Stomach (tissue), 9 donors: ENCODE data around the gene SULF2. TPM values are rescaled to one million over a fixed set of nuclear protein-coding genes. Genes with fewer than 3 reads are reported as not detected.

Experiments
- DNase-seq, 2 donors: peaks; one replicate each; pipeline versions ENCODE4 v3.0.0 to v3.0.0-alpha.2; 2013 to 2019
- H3K27ac ChIP-seq, 5 donors: fragments of 200-600 bp in 4 of 5; sonication (generic) in 4 of 5; one replicate each; pipeline ENCODE4 v1.5.1; 2013 to 2019; ENCODE audit warnings: mild to moderate bottlenecking in 1 of 5, moderate library complexity in 1 of 5
- H3K27me3 ChIP-seq, 3 donors: fragments of 200-600 bp; sonication (generic); one replicate each; pipeline ENCODE4 v1.5.1; 2017 to 2019; ENCODE audit warnings: mixed run types in 1 of 3
- H3K36me3 ChIP-seq, 4 donors: fragments of 200-600 bp; sonication (generic); 1 replicate in 3 of 4; 2 replicates in 1 of 4; pipeline ENCODE4 v1.5.1; 2016 to 2019
- H3K4me1 ChIP-seq, 4 donors: fragments of 200-600 bp; sonication (generic); one replicate each; pipeline ENCODE4 v1.5.1; 2016 to 2019
- H3K4me3 ChIP-seq, 4 donors: fragments of 200-600 bp; sonication (generic) in 3 of 4; one replicate each; pipeline ENCODE4 v1.5.1; 2016 to 2019; ENCODE audit warnings: mild to moderate bottlenecking in 1 of 4
- H3K9me3 ChIP-seq, 4 donors: fragments of 200-600 bp; sonication (generic); one replicate each; pipeline ENCODE4 v1.5.1; 2016 to 2019
- CTCF ChIP-seq, 7 experiments: fragments of 450-650 bp in 4 of 7; fragments of 200-600 bp in 3 of 7; sonication (generic) in 3 of 7; IDR thresholded peaks; one replicate each; pipeline ENCODE4 v1.5.1; 2016 to 2019; ENCODE audit warnings: antibody characterized with exemption in 7 of 7, control low read depth in 2 of 7, mild to moderate bottlenecking in 1 of 7
- EP300 ChIP-seq: sonication (generic); formaldehyde crosslinking; IDR thresholded peaks from one replicate; pipeline ENCODE4 v1.6.1; 2017; ENCODE audit warnings: antibody characterized with exemption
- POLR2A ChIP-seq, 4 donors: fragments of 450-650 bp; IDR thresholded peaks; one replicate each; pipeline ENCODE4 v1.6.1; 2016; ENCODE audit warnings: antibody characterized with exemption in 4 of 4, control low read depth in 2 of 4, mild to moderate bottlenecking in 1 of 4, moderate library complexity in 1 of 4
- POLR2AphosphoS5 ChIP-seq, 3 donors: sonication (generic); formaldehyde crosslinking; IDR thresholded peaks; one replicate each; pipeline ENCODE4 v1.6.1; 2016; ENCODE audit warnings: antibody characterized with exemption in 3 of 3
- WGBS, 5 donors: extraction: QIAGEN DNeasy Blood & Tissue Kit in 3 of 5; methylation state at CpG; one replicate each; pipeline versions ENCODE4 v1.1.5 to v1.1.7; 2013 to 2018; 5-methylcytosine and 5-hydroxymethylcytosine counted together
- intact Hi-C: fragments of 100-400 bp; cut with DNase I; formaldehyde crosslinking; loops from one replicate; pipeline ENCODE4 v1.15.1; 2023; ENCODE audit warnings: low total_unique reads
- polyA plus RNA-seq, 3 donors: library from polyadenylated mRNA; stranded (reverse); fragments of 200-250 nt; gene quantifications; one replicate each; pipeline ENCODE4 v1.2.3, GENCODE V29; 2013
- total RNA-seq, 5 donors: library from RNA; depleted of rRNA; stranded (reverse); fragments of >200 nt; gene quantifications; one replicate each; pipeline versions ENCODE4 v1.1.0 to v1.2.3, GENCODE V29; 2014 to 2016
- donor health status: healthy with polysubstance abuse.
- donor health status: Bipolar disorder and iron deficiency.
- donor health status: healthy.

SULF2 gene
- total and polyA plus RNA-seq, 8 donors: 9.0 to 226 (median 27.3) TPM

DNA sequence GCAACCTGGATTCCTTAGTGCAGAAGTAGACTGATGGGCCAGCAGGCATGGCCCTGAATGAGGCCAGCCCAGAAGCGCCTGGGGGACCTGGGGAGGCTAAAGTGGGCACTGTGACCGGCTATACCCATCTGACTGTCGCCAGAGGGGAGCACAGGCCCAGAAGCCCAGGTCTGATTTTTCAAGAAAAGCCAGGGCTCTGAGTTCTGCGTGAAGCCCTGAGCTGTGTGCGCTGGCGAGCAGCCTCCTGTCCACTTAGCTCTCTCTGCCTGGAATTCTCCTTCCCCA is 111.7 kb downstream of the SULF2 start:
- no peak for TF ChIP-seq POLR2A (IDR thresholded peaks at IDR 0.05)
- TF ChIP-seq POLR2AphosphoS5 (IDR thresholded peaks at IDR 0.05): no peak
- no peak for TF ChIP-seq CTCF (IDR thresholded peaks at IDR 0.05)
- TF ChIP-seq EP300: no peak
- 85 to 96% (median 92%) methylated on average over 6 of the region's 6 CpGs for WGBS, 5 donors
- Histone ChIP-seq H3K4me1 (no peaks in the 10 kb centered on the region), H3K27ac (no peak overlapping the region), H3K9me3 (no peaks in the 10 kb centered on the region), H3K4me3 (no peak overlapping the region), H3K27me3 (no peaks in the 10 kb centered on the region), H3K36me3 (peaks cover 0 to 40% (median 20%) of the 10 kb centered on the region in 4 donors)
- no peak for DNase-seq
- intact Hi-C loops: no loop called here

DNA sequence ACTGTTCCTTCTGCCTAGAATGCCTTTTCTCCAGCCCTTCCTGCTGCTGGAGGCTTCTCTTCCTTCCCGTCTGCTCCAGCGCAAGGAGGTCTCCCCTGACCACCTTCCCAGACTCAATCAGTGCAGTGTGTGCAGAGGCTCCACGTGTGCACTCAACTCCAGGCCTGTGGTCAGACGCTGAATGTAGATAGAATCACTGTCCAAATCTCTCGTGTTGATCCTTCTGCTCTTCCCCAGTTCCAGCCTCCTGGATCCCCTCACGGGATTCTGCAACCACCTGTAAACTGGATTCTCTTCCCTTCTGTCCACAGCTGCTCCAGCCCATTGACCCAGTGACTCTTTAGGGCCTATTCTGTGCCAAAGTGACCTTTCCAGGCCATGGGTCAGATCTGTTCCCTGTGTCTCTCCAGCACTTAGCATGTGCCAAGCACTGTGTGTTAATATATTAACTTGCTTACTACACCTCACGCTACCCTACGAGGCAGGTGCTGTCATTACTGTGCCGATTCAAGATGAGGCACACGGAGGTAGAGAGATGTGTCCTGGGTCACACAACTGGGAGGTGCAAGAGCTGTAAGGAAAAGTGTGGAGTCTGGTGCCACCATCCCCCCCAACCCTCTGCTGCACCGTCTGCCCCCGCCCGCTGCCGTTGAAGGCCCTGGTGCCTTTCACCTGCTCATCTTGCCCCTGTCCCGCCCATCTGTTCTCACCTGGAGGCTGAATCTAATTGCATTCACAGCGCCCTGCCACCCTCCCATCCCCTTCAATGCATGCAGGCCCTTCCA is 112.2 kb downstream of the SULF2 start:
- WGBS, 5 donors: 89 to 94% (median 90%) methylated on average over 16 of the region's 16 CpGs
- Histone ChIP-seq H3K4me3 (no peak overlapping the region), H3K27me3 (no peaks in the 10 kb centered on the region), H3K9me3 (no peaks in the 10 kb centered on the region), H3K4me1 (no peaks in the 10 kb centered on the region), H3K27ac (no peak overlapping the region), H3K36me3 (peaks cover 0 to 40% (median 21%) of the 10 kb centered on the region in 4 donors)
- intact Hi-C loops: no loop called here
- no peak for DNase-seq
- TF ChIP-seq EP300 (no peak), CTCF (IDR thresholded peaks at IDR 0.05) (no peak), POLR2AphosphoS5 (IDR thresholded peaks at IDR 0.05) (no peak), POLR2A (IDR thresholded peaks at IDR 0.05) (no peak)

DNA sequence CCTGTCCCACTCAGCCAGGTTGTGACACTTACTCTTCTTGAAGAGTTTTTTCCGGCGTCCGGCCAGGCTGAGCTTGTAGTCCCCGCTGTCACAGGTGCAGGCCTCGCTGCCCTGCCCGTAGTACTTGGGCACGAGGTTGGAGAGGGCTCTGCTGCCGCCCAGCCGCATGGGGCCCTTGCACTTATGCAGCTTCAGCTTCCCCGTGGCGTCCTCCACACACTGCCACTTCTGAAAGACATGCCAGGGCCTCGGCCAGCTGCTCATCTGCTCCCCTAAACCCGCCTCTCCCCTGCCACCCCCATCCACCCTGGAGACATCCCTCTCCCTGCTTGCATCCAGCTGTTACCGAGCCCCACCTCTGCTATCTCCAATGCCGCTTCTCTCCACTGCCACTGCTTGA is 113.1 kb downstream of the SULF2 start:
- no peak for TF ChIP-seq POLR2A (IDR thresholded peaks at IDR 0.05)
- TF ChIP-seq EP300: no peak
- no peak for TF ChIP-seq CTCF (IDR thresholded peaks at IDR 0.05)
- no peak for TF ChIP-seq POLR2AphosphoS5 (IDR thresholded peaks at IDR 0.05)
- Histone ChIP-seq H3K4me3 (no peak overlapping the region), H3K27ac (no peak overlapping the region), H3K36me3 (peaks cover 0 to 39% (median 19%) of the 10 kb centered on the region in 4 donors), H3K4me1 (no peaks in the 10 kb centered on the region), H3K9me3 (no peaks in the 10 kb centered on the region), H3K27me3 (no peaks in the 10 kb centered on the region)
- DNase-seq: no peak
- 90 to 95% (median 92%) methylated on average over 14 to 15 of the region's 15 CpGs for WGBS, 5 donors
- intact Hi-C loops: no loop called here

GRCh38 chr20:47670913-47671312 is 114.4 kb downstream of the SULF2 start:
- no peak for DNase-seq
- H3K27me3 ChIP-seq: no peaks in the 10 kb centered on the region
- H3K36me3 ChIP-seq: peaks cover 0 to 34% (median 21%) of the 10 kb centered on the region in 4 donors
- H3K27ac ChIP-seq: no peak overlapping the region
- no peak overlapping the region for H3K4me3 ChIP-seq
- no peak for TF ChIP-seq POLR2AphosphoS5 (IDR thresholded peaks at IDR 0.05)
- no peak for TF ChIP-seq POLR2A (IDR thresholded peaks at IDR 0.05)
- no peak for TF ChIP-seq EP300
- no peak for TF ChIP-seq CTCF (IDR thresholded peaks at IDR 0.05)
- intact Hi-C loops: no loop called here
- H3K9me3 ChIP-seq: no peaks in the 10 kb centered on the region
- no peaks in the 10 kb centered on the region for H3K4me1 ChIP-seq
- WGBS, 5 donors: 92 to 97% (median 95%) methylated on average over 10 of the region's 10 CpGs
